IMR-90 (cell line): Measurements from ENCODE around the gene DPCD. TPM values are rescaled to one million over a fixed set of nuclear protein-coding genes. Genes with fewer than 3 reads are reported as not detected.

ENCODE experiments used
- ATAC-seq: fragments of 200-7000 bp; cut with Tn5 transposase; 2 replicates; pipeline ENCODE4 v1.9.1; 2020; ENCODE audit warnings: low read depth, mild to moderate bottlenecking, moderate library complexity
- BruUV-seq: library from RNA; stranded (reverse); fragments of 400-500 nt; replicated peaks from 2 replicates; lab custom pipeline; 2021; lab: Mats Ljungman, UMichigan
- CTCF ChIA-PET: fragments of 300-600 bp; formaldehyde crosslinking; extraction: SDS; loops from one replicate; lab custom pipeline; 2021; ENCODE audit warnings: antibody characterized with exemption; lab: Yijun Ruan, JAX
- POLR2A ChIA-PET: fragments of 300-600 bp; sonication (Branson Sonifier 250); formaldehyde crosslinking; loops from one replicate; lab custom pipeline; 2022; ENCODE audit warnings: antibody characterized with exemption; ENCODE audit not compliant: unreplicated experiment; lab: Charles Lee
- DNase-seq: peaks from one replicate; pipeline ENCODE4 v3.0.0; 2013
- H2AFZ ChIP-seq: replicated peaks from 2 replicates; pipeline ENCODE3; 2013; ENCODE audit warnings: low read length, mild to moderate bottlenecking; ENCODE audit not compliant: poor library complexity
- H2AK5ac ChIP-seq: 2 replicates; pipeline ENCODE4 v1.6.1; 2013; ENCODE audit warnings: low read depth, low read length, inconsistent platforms
- H2AK9ac ChIP-seq: replicated peaks from 2 replicates; pipeline ENCODE3; 2013; ENCODE audit warnings: mild to moderate bottlenecking, low read depth, low read length, moderate library complexity; ENCODE audit not compliant: poor library complexity
- H2BK120ac ChIP-seq: 2 replicates; pipeline ENCODE4 v1.6.1; 2013; ENCODE audit warnings: low read depth, low read length, inconsistent platforms
- H2BK15ac ChIP-seq: 3 replicates; pipeline ENCODE4 v1.6.1; 2013; ENCODE audit warnings: low read depth, low read length, inconsistent platforms
- H2BK20ac ChIP-seq: 2 replicates; pipeline ENCODE4 v1.6.1; 2013; ENCODE audit warnings: low read depth, mild to moderate bottlenecking, inconsistent platforms, low read length, moderate library complexity
- H2BK5ac ChIP-seq: 2 replicates; pipeline ENCODE4 v1.6.1; 2013; ENCODE audit warnings: mild to moderate bottlenecking, low read depth, low read length, inconsistent platforms; ENCODE audit not compliant: poor library complexity, severe bottlenecking
- H3K14ac ChIP-seq: replicated peaks from 2 replicates; pipeline ENCODE4 v1.6.1; 2013; ENCODE audit warnings: low read depth, low read length, inconsistent platforms
- H3K18ac ChIP-seq: 2 replicates; pipeline ENCODE4 v1.6.1; 2013; ENCODE audit warnings: low read depth, low read length, control low read depth
- H3K23ac ChIP-seq: 2 replicates; pipeline ENCODE4 v1.6.1; 2013; ENCODE audit warnings: low read depth, low read length, inconsistent platforms
- H3K27ac ChIP-seq: 2 replicates; pipeline ENCODE4 v1.5.1; 2013; ENCODE audit warnings: mild to moderate bottlenecking, control low read depth, low read length; ENCODE audit not compliant: insufficient read depth
- H3K27me3 ChIP-seq: 2 replicates; pipeline ENCODE4 v1.6.1; 2013; ENCODE audit warnings: low read length; ENCODE audit not compliant: control insufficient read depth, insufficient read depth
- H3K36me3 ChIP-seq: 2 replicates; pipeline ENCODE4 v1.6.1; 2013; ENCODE audit warnings: low read length, mixed read lengths; ENCODE audit not compliant: control insufficient read depth, insufficient read depth
- H3K4ac ChIP-seq: 2 replicates; pipeline ENCODE4 v1.6.1; 2013; ENCODE audit warnings: low read depth, low read length, inconsistent platforms
- H3K4me1 ChIP-seq: 2 replicates; pipeline ENCODE4 v1.6.1; 2013; ENCODE audit warnings: low read length, mixed read lengths; ENCODE audit not compliant: control insufficient read depth, insufficient read depth
- H3K4me2 ChIP-seq: 2 replicates; pipeline ENCODE4 v1.6.1; 2013; ENCODE audit warnings: low read depth, mild to moderate bottlenecking, control low read depth, low read length, moderate library complexity
- H3K4me3 ChIP-seq: 2 replicates; pipeline ENCODE4 v1.5.1; 2013; ENCODE audit warnings: low read depth, mild to moderate bottlenecking, control low read depth, low read length, moderate library complexity; ENCODE audit not compliant: insufficient read depth
- H3K56ac ChIP-seq: 2 replicates; pipeline ENCODE4 v1.6.1; 2013; ENCODE audit warnings: low read length, inconsistent platforms; ENCODE audit not compliant: insufficient read depth; ENCODE audit errors: extremely low read depth
- H3K79me1 ChIP-seq, 2 experiments: 2 replicates each; pipeline ENCODE4 v1.6.1; 2013; ENCODE audit warnings: low read length in 2 of 2, inconsistent platforms in 1 of 2, low read depth in 1 of 2
- H3K9ac ChIP-seq: 2 replicates; pipeline ENCODE4 v1.6.1; 2013; ENCODE audit warnings: low read depth, low read length, control low read depth
- H3K9me1 ChIP-seq: 2 replicates; pipeline ENCODE4 v1.6.1; 2013; ENCODE audit warnings: low read length, inconsistent platforms; ENCODE audit not compliant: insufficient read depth
- H3K9me3 ChIP-seq: 2 replicates; pipeline ENCODE4 v1.6.1; 2013; ENCODE audit warnings: low read length; ENCODE audit not compliant: control insufficient read depth, insufficient read depth
- H4K20me1 ChIP-seq: 2 replicates; pipeline ENCODE4 v1.6.1; 2013; ENCODE audit warnings: low read length, inconsistent platforms; ENCODE audit not compliant: insufficient read depth
- H4K5ac ChIP-seq: 2 replicates; pipeline ENCODE4 v1.6.1; 2013; ENCODE audit warnings: mild to moderate bottlenecking, low read depth, low read length, control low read depth
- H4K8ac ChIP-seq, 2 experiments: 2 replicates each; pipeline ENCODE4 v1.6.1; 2013; ENCODE audit warnings: low read depth in 2 of 2, low read length in 2 of 2, control low read depth in 1 of 2, inconsistent platforms in 1 of 2
- H4K91ac ChIP-seq: 2 replicates; pipeline ENCODE4 v1.6.1; 2013; ENCODE audit warnings: low read depth, low read length, inconsistent platforms; ENCODE audit not compliant: insufficient read depth
- WGBS, 2 experiments: methylation state at CpG; one replicate each; pipeline versions ENCODE4 v1.1.5 to v1.1.7; 2013; ENCODE audit warnings: missing lambda C conversion rate in 2 of 2; ENCODE audit not compliant: insufficient read length in 1 of 2; ENCODE audit errors: extremely low coverage in 2 of 2; 5-methylcytosine and 5-hydroxymethylcytosine counted together
- dilution Hi-C: fragments of 300-500 bp; cut with HindIII; formaldehyde crosslinking; loops from one replicate; pipeline ENCODE4 v1.14.3; 2018; ENCODE audit warnings: low sequenced_read_pairs; ENCODE audit not compliant: unreplicated experiment
- in situ Hi-C: fragments of 300-500 bp; cut with MboI; formaldehyde crosslinking; loops from 3 replicates; pipeline ENCODE4 v1.14.3; 2019; ENCODE audit warnings: low sequenced_read_pairs, inconsistent platforms, mixed read lengths
- intact Hi-C: fragments of 100-400 bp; cut with micrococcal nuclease; formaldehyde crosslinking; loops from 2 replicates; pipeline ENCODE4 v1.10.0; 2022
- polyA plus RNA-seq, 3 experiments: library from polyadenylated mRNA; depleted of rRNA; stranded (reverse); fragments of >200 nt; gene quantifications; 2 replicates each; pipeline ENCODE4 v1.2.3, GENCODE V29; 2012; ENCODE audit warnings: low replicate concordance in 1 of 3
- total RNA-seq: library from RNA; depleted of rRNA; stranded (reverse); fragments of >200 nt; gene quantifications from 2 replicates; pipeline ENCODE4 v1.2.3, GENCODE V29; 2012
- TF ChIP-seq, protein P1 (sequence below): fragments of 150-350 bp; IDR thresholded peaks from 2 replicates; pipeline ENCODE4 v1.6.1; 2017; ENCODE audit warnings: mild to moderate bottlenecking, antibody characterized with exemption, low read length, low read depth

The DPCD gene
- total and polyA plus RNA-seq, 2 of the 4 experiments (the other 2 are of a cell fraction) = 59.1 to 73.7 TPM

- H2AFZ ChIP-seq = no peak overlapping the region
Measured at GRCh38 chr10:101653536-101653935, 65.4 kb downstream of the DPCD start.

More at GRCh38 chr10:101653536-101653935, 65.4 kb downstream of the DPCD start:
- CTCF ChIA-PET = no interaction called here
- Histone ChIP-seq H2BK5ac (no peak overlapping the region), H2BK120ac (no peak overlapping the region), H3K14ac (no peak overlapping the region), H3K4me2 (no peak overlapping the region), H3K56ac (no peak overlapping the region), H3K27me3 (no peaks in the 10 kb centered on the region), H3K27ac (no peak overlapping the region), H4K91ac (no peak overlapping the region), H4K8ac (no peak overlapping the region), H3K79me1 (no peaks in the 10 kb centered on the region), H3K4ac (no peak overlapping the region), H3K18ac (no peak overlapping the region), H2AK5ac (no peak overlapping the region), H3K9me1 (peaks cover 7% of the 10 kb centered on the region; the same call in 1 of the 2 replicates), H4K5ac (no peak overlapping the region), H2BK15ac (no peak overlapping the region), H2AK9ac (no peak overlapping the region), H4K20me1 (no peaks in the 10 kb centered on the region; the same call in 1 of the 2 replicates), H3K9ac (no peak overlapping the region), H3K4me3 (no peak overlapping the region), H3K4me1 (no peaks in the 10 kb centered on the region), H3K23ac (no peak overlapping the region), H3K36me3 (peaks cover 16% of the 10 kb centered on the region), H3K9me3 (no peaks in the 10 kb centered on the region), H2BK20ac (no peak overlapping the region)
- no peak for DNase-seq
- no TSS peak for BruUV-seq
- ATAC-seq = no peak
- WGBS, 2 experiments = 100% methylated on average over 2 of the region's 8 CpGs; no CpG with 5 or more reads in 1 of the 2 experiments
- dilution Hi-C loops (no loop called here), intact Hi-C loops (no loop called here), in situ Hi-C loops (no loop called here)
- POLR2A ChIA-PET = no interaction called here
- TF ChIP-seq, protein P1, sequence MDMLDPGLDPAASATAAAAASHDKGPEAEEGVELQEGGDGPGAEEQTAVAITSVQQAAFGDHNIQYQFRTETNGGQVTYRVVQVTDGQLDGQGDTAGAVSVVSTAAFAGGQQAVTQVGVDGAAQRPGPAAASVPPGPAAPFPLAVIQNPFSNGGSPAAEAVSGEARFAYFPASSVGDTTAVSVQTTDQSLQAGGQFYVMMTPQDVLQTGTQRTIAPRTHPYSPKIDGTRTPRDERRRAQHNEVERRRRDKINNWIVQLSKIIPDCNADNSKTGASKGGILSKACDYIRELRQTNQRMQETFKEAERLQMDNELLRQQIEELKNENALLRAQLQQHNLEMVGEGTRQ = no peak
